Adrenal gland (tissue), 12 donors: ENCODE data around the gene CDO1. TPM values are rescaled to one million over a fixed set of nuclear protein-coding genes. Genes with fewer than 3 reads are reported as not detected.
"Not testable (repeated sequence)": the region's sequence is repeated elsewhere in the genome, so short reads cannot be mapped to it uniquely, and the experiment has no call there.

Experiments used
- DNase-seq, 7 donors: peaks; one replicate each; pipeline ENCODE4 v3.0.0-alpha.2; 2019 to 2020
- H3K27ac ChIP-seq, 5 donors: fragments of 200-600 bp; sonication (generic) in 4 of 5; 1 replicate in 3 of 5; 2 replicates in 2 of 5; pipeline versions ENCODE4 v1.5.1 to v1.8.0; 2016 to 2020; ENCODE audit warnings: mild to moderate bottlenecking in 1 of 5
- H3K27me3 ChIP-seq: fragments of 200-600 bp; 2 replicates; pipeline ENCODE4 v1.8.0; 2021
- H3K36me3 ChIP-seq, 2 donors: fragments of 200-600 bp; replicated peaks in 1 of 2; 1 replicate in 1 of 2; 2 replicates in 1 of 2; pipeline versions ENCODE4 v1.5.1 to v1.8.0; 2018 to 2022
- H3K4me1 ChIP-seq, 2 donors: fragments of 200-600 bp; replicated peaks in 1 of 2; 1 replicate in 1 of 2; 2 replicates in 1 of 2; pipeline versions ENCODE4 v1.5.1 to v1.8.0; 2018 to 2021
- H3K4me3 ChIP-seq, 4 donors: fragments of 200-600 bp; sonication (generic) in 3 of 4; one replicate each; pipeline ENCODE4 v1.5.1; 2016 to 2018
- H3K9me3 ChIP-seq, 3 donors: fragments of 200-600 bp; sonication (generic) in 1 of 3; replicated peaks in 1 of 3; 1 replicate in 2 of 3; 2 replicates in 1 of 3; pipeline versions ENCODE4 v1.5.1 to v1.8.0; 2016 to 2021
- POLR2A ChIP-seq, 2 donors: fragments of 450-650 bp; IDR thresholded peaks; one replicate each; pipeline ENCODE4 v1.6.1; 2017; ENCODE audit warnings: antibody characterized with exemption in 2 of 2, mild to moderate bottlenecking in 2 of 2, moderate library complexity in 1 of 2
- WGBS, 4 donors: extraction: QIAGEN DNeasy Blood & Tissue Kit in 2 of 4; methylation state at CpG; one replicate each; pipeline versions ENCODE4 v1.1.5 to v1.1.7; 2013 to 2017; 5-methylcytosine and 5-hydroxymethylcytosine counted together
- intact Hi-C, 2 donors: fragments of 100-400 bp; cut with DNase I; formaldehyde crosslinking; loops; one replicate each; pipeline versions ENCODE4 v1.14.1 to v1.15.0; 2022 to 2023
- polyA plus RNA-seq, 3 donors: library from polyadenylated mRNA; stranded (reverse); fragments of 200-250 nt in 2 of 3; fragments of 350-450 nt in 1 of 3; fragmentation: Illumina TruSeq in 1 of 3; extraction: RNeasy Lipid Tissue Mini Kit (QIAGEN cat#74804) in 1 of 3; gene quantifications; one replicate each; pipeline ENCODE4 v1.2.3, GENCODE V29; 2013 to 2014
- total RNA-seq, 9 donors: library from RNA; depleted of rRNA in 4 of 9; stranded (reverse); fragments of >200 nt in 4 of 9; fragments of 120-200 nt in 1 of 9; fragmentation: NEBNext Ultra II Directional in 1 of 9; extraction: Animal tissue kit (Norgen Biotek cat#: 25700) in 1 of 9; gene quantifications; one replicate each; pipeline versions ENCODE4 v1.1.0 to v1.2.4, GENCODE V29; 2013 to 2023
- TF ChIP-seq, protein P1 (sequence below), 6 experiments: fragments of 450-650 bp in 4 of 6; fragments of 200-600 bp in 2 of 6; sonication (generic) in 1 of 6; IDR thresholded peaks; 1 replicate in 5 of 6; 2 replicates in 1 of 6; pipeline versions ENCODE4 v1.5.1 to v1.8.0; 2016 to 2021; ENCODE audit warnings: antibody characterized with exemption in 6 of 6, mild to moderate bottlenecking in 2 of 6, moderate library complexity in 1 of 6
- donor health status: healthy with polysubstance abuse.
- donor health status: Bipolar disorder and iron deficiency.
- donor health status: DM: yes; HTN: yes; CAD: no.
- donor health status: DM: no; HTN: no; CAD: no.
- donor health status: DM: no; HTN: no; CAD: no.
- donor health status: DM: yes; HTN: yes; CAD: no.

CDO1 gene
- total and polyA plus RNA-seq, 12 donors = 7.5 to 87.3 (median 19.9) TPM

DNA sequence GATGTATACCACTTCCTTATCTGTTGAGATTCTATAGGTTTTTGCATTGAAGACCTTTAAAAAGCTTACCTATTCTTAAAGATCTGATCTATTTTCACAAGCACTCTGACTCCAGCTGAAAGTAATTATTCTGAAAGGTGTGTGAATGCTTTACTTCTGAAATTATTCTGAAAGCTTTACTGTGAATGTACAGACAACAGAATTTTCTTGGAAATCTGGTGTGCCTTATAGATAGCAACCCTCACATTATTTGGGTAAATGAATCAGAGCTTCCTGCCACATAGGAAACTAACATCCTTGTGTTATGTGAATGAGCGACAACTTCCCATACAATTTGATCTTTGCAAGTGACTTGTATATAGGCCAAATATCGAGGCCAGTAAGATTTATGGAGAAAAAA lies 6.5 kb downstream of the CDO1 start:
- Histone ChIP-seq H3K27me3 (peaks cover 3% of the 10 kb centered on the region), H3K4me1 (peaks cover 0 to 6% of the 10 kb centered on the region in 2 donors), H3K27ac (no peak overlapping the region), H3K36me3 (no peaks in the 10 kb centered on the region), H3K9me3 (no peaks in the 10 kb centered on the region), H3K4me3 (no peak overlapping the region)
- intact Hi-C loops = no loop called here
- TF ChIP-seq POLR2A (IDR thresholded peaks at IDR 0.05) = no peak
- TF ChIP-seq, protein P1, sequence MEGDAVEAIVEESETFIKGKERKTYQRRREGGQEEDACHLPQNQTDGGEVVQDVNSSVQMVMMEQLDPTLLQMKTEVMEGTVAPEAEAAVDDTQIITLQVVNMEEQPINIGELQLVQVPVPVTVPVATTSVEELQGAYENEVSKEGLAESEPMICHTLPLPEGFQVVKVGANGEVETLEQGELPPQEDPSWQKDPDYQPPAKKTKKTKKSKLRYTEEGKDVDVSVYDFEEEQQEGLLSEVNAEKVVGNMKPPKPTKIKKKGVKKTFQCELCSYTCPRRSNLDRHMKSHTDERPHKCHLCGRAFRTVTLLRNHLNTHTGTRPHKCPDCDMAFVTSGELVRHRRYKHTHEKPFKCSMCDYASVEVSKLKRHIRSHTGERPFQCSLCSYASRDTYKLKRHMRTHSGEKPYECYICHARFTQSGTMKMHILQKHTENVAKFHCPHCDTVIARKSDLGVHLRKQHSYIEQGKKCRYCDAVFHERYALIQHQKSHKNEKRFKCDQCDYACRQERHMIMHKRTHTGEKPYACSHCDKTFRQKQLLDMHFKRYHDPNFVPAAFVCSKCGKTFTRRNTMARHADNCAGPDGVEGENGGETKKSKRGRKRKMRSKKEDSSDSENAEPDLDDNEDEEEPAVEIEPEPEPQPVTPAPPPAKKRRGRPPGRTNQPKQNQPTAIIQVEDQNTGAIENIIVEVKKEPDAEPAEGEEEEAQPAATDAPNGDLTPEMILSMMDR (IDR thresholded peaks at IDR 0.05) = no peak
- 60 to 82% (median 72%) methylated on average over 2 of the region's 2 CpGs for WGBS, 4 donors
- DNase-seq = no peak

DNA sequence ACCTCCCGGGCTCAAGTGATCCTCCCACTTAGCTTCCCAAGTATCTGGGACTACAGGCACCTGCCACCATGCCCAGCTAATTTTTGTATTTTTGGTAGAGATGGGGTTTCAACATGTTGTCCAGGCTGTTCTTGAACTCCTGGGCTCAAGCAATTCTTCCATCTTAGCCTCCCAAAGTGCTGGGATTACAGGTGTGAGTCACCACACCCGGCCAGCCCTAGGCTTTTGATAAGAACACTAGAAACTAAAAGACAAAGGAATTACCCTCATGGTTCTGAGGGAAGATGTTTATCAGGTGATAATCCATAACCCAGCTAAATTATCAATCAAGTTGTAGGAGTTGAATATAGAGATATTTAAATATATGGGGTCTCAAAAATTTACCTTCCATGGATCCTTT lies 8.4 kb downstream of the CDO1 start:
- intact Hi-C loops, H3K4me3 ChIP-seq, H3K27me3 ChIP-seq, DNase-seq, H3K36me3 ChIP-seq, H3K4me1 ChIP-seq, H3K9me3 ChIP-seq, H3K27ac ChIP-seq: not testable (repeated sequence)
- 83 to 95% (median 92%) methylated on average over 2 of the region's 2 CpGs for WGBS, 4 donors

DNA sequence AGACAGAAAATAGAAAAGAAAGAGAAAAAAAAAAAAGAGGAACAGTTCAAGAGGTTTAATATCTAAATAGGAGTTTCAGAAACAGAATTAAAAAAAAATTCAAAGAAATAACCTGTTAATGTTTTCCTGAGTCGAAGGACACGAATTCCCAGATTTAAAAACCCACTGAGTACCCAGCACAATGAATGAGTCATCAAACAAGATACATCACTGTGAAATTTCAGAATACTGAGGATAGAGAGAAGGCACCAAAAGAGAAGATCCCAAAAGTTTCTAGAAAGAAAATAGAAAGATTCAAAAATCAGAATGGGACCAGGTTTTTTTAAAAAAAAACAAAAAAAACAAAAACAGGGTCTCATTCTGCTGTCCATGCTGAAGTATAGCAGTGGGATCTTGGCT lies 8.8 kb downstream of the CDO1 start:
- 50 to 66% (median 63%) methylated on average over 2 of the region's 2 CpGs for WGBS, 4 donors
- TF ChIP-seq, protein P1 (IDR thresholded peaks at IDR 0.05) = no peak
- Histone ChIP-seq H3K27me3 (no peaks in the 10 kb centered on the region), H3K4me3 (no peak overlapping the region), H3K36me3 (no peaks in the 10 kb centered on the region), H3K27ac (no peak overlapping the region), H3K9me3 (no peaks in the 10 kb centered on the region), H3K4me1 (peaks cover 0 to 6% of the 10 kb centered on the region in 2 donors)
- no peak for DNase-seq
- intact Hi-C loops = no loop called here

DNA sequence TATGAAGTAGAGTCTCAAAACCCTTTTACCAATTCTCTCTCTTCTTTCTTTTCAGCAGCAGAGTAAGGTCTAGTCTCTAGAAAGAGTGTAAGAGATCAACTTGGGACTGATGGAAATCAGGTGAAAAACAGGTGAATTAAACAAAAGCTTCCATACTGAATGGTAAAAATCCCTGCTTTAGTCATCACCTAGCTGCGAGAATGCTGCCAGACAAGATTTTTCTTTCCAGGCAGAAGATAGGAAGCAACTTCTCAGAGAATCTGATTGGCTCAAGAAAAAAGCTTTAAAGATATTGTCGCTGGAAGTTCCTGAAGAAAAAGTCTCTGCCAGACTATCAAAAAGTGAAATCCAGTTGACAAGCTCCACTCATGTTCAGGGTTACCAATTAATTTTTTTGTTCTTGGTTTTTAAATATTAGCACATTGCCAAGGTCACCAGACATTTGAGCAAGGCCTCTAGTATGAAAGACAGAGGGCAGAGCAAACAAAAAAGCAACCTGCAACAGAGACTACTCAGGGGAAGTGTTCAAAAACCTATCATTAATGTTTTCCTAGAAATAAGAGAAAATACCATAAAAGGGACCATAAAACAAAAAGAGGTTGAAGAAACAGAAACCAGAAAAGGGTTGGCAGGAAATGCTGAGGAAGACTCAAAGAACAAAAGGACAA lies 9.3 kb downstream of the CDO1 start:
- H3K4me3 ChIP-seq = no peak overlapping the region
- no peak overlapping the region for H3K27ac ChIP-seq
- intact Hi-C loops = no loop called here
- no peak for TF ChIP-seq POLR2A (IDR thresholded peaks at IDR 0.05)
- TF ChIP-seq, protein P1 (IDR thresholded peaks at IDR 0.05) = no peak
- WGBS, 4 donors = 41 to 54% (median 48%) methylated on average over 2 of the region's 2 CpGs
- H3K36me3 ChIP-seq = no peaks in the 10 kb centered on the region
- no peaks in the 10 kb centered on the region for H3K27me3 ChIP-seq
- H3K4me1 ChIP-seq = peaks cover 0 to 6% of the 10 kb centered on the region in 2 donors
- no peak for DNase-seq
- no peaks in the 10 kb centered on the region for H3K9me3 ChIP-seq

DNA sequence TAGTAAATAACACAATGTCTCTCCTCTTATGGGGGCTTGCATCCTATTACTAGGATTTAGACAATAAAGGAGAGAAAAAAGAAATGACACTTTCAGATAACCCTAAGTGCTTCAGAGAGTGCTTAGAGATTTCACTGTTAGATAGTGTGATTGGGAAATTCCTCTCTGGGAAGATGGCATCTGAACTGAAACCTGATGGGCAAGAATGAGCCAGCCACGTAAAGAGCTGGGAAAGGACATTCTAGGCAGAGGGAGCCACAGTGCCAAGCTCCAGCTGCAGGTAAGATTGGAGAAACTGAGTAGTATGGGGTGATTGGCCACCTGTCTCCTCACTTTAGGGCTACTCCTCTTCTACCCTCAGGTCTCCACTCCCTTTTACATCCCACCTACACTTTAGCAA lies 14.5 kb downstream of the CDO1 start:
- TF ChIP-seq, protein P1 (IDR thresholded peaks at IDR 0.05) = no peak
- no peak for TF ChIP-seq POLR2A (IDR thresholded peaks at IDR 0.05)
- Histone ChIP-seq H3K27ac (no peak overlapping the region), H3K36me3 (no peaks in the 10 kb centered on the region), H3K4me1 (peaks cover 5 to 10% of the 10 kb centered on the region in 2 donors), H3K27me3 (no peaks in the 10 kb centered on the region), H3K4me3 (no peak overlapping the region), H3K9me3 (no peaks in the 10 kb centered on the region)
- 68 to 80% (median 75%) methylated on average over 1 of the region's 1 CpG for WGBS, 4 donors
- intact Hi-C loops = no loop called here
- DNase-seq = no peak
